GM12865 (cell line): ENCODE results near the gene USH2A.

Experiments
- DNase-seq: peaks from one replicate; pipeline ENCODE4 v3.0.0; 2010; ENCODE audit warnings: low read depth
- H3K4me3 ChIP-seq: 2 replicates; pipeline ENCODE4 v1.5.1; 2011; ENCODE audit warnings: mild to moderate bottlenecking, low read depth, low read length, control low read depth
- CTCF ChIP-seq: IDR thresholded peaks from 2 replicates; pipeline ENCODE4 v1.5.1; 2011; ENCODE audit warnings: low read length, control low read depth, low read depth, inconsistent platforms; ENCODE audit not compliant: insufficient read depth; ENCODE audit errors: missing control alignments

USH2A gene

DNA sequence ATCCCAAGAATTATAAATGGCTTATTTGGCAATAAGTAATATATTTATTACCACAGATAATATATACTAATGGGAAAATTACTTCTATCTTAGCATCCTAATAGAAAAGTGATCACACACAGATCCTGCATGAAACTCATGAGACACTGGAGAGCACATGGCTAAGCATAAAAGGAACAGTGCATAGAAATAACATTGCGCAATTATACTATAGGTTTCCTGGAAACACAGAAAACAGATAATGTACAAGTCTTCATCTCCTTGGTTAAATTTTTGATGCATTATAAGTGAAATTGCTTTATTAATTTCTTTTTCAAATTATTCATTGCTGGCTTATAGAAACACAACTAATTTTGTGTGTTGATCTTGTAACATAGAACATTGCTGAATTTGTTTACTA is 210.4 kb downstream of the USH2A start:
- TF ChIP-seq CTCF: no peak
- no peak overlapping the region for H3K4me3 ChIP-seq
- DNase-seq: no peak

- no peak for TF ChIP-seq CTCF
- H3K4me3 ChIP-seq: no peak overlapping the region
- DNase-seq: no peak
Observed at GRCh38 chr1:216210081-216210480, 213.2 kb downstream of the USH2A start.

GRCh38 chr1:216209125-216209524 is 214.1 kb downstream of the USH2A start:
- no peak overlapping the region for H3K4me3 ChIP-seq
- TF ChIP-seq CTCF: no peak
- no peak for DNase-seq

GRCh38 chr1:216207154-216207553 is 216.1 kb downstream of the USH2A start:
- H3K4me3 ChIP-seq: no peak overlapping the region
- TF ChIP-seq CTCF: no peak
- no peak for DNase-seq

DNA sequence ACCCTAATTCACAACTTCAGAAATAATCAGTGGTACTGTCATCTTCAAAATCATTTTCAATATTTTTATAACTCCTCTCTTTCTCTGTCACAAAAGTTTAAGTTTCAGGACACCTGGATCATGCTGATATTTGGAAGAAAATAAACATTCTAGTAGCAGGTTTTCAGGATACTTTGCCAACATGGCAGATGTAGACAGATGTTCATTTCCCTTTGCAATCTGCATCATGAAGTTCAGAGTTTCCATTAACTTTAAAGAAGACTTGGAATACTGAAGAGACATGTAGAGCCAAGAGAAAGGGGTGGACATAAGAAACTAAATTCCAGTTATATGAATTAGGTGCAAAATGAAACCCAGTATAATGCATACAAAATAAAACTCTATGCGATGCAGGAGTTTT is 218.1 kb downstream of the USH2A start:
- TF ChIP-seq CTCF: no peak
- no peak for DNase-seq
- H3K4me3 ChIP-seq: no peak overlapping the region

GRCh38 chr1:216201946-216202345 is 221.3 kb downstream of the USH2A start:
- no peak for DNase-seq
- TF ChIP-seq CTCF: no peak
- no peak overlapping the region for H3K4me3 ChIP-seq

DNA sequence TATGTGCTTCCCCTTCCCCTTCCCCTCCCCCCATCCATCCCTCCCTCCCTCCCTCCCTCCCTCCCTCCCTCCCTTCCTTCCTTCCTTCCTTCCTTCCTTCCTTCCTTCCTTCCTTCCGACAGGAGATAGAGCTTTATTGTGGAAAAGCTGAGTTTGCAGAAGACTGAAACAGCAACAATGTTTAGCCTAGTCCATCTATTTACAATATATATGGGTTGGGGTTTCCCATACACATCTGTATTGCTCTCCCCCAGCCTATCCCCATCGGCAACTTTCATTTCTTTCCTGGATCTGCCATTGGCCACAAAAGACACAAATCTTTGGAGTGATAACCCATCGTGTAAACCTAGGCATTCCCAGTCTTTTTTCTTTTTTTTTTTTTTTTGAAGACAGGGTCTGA is 222.3 kb downstream of the USH2A start:
- no peak for TF ChIP-seq CTCF
- DNase-seq: no peak
- H3K4me3 ChIP-seq: no peak overlapping the region
